HepG2 (cell line): ENCODE measurements around the gene CNTRL. TPM values are rescaled to one million over a fixed set of nuclear protein-coding genes. Genes with fewer than 3 reads are reported as not detected.
A peak's percentile ranks its signal among the peaks of the same experiment; 100 is the strongest.

Source experiments
- IRF2 ChIP-seq: IDR thresholded peaks from 2 replicates; pipeline ENCODE4 v1.6.1; 2018; ENCODE audit warnings: missing genetic modification reagents, missing compliant biosample characterization
- KLF16 ChIP-seq, 2 experiments: sonication (generic) in 1 of 2; formaldehyde crosslinking in 1 of 2; IDR thresholded peaks; 2 replicates each; pipeline versions ENCODE4 v1.6.1 to v1.8.0; 2016 to 2023; ENCODE audit warnings: missing genetic modification reagents in 2 of 2, missing compliant biosample characterization in 1 of 2
- SMAD9 ChIP-seq: sonication (generic); formaldehyde crosslinking; IDR thresholded peaks from 2 replicates; pipeline ENCODE4 v1.5.1; 2020; ENCODE audit warnings: mild to moderate bottlenecking, missing genetic modification reagents
- SOX6 ChIP-seq, 2 experiments: fragments of 450-650 bp in 1 of 2; sonication (generic) in 1 of 2; formaldehyde crosslinking in 1 of 2; IDR thresholded peaks; 2 replicates each; pipeline versions ENCODE4 v1.4.0 to v1.6.1; 2017 to 2020; ENCODE audit warnings: antibody characterized with exemption in 1 of 2, mild to moderate bottlenecking in 1 of 2, missing genetic modification reagents in 1 of 2
- SP140L ChIP-seq: sonication (generic); formaldehyde crosslinking; IDR thresholded peaks from 2 replicates; pipeline ENCODE4 v1.4.0; 2020; ENCODE audit warnings: missing genetic modification reagents, borderline replicate concordance
- ZHX1 ChIP-seq: sonication (generic); formaldehyde crosslinking; IDR thresholded peaks from 2 replicates; pipeline ENCODE4 v1.8.1; 2022; ENCODE audit warnings: low read depth, mild to moderate bottlenecking, missing genetic modification reagents
- ZMYM2 ChIP-seq: sonication (generic); formaldehyde crosslinking; IDR thresholded peaks from 2 replicates; pipeline ENCODE4 v1.8.0; 2022; ENCODE audit warnings: mild to moderate bottlenecking, missing genetic modification reagents
- ZNF644 ChIP-seq: IDR thresholded peaks from 2 replicates; pipeline ENCODE4 v1.6.1; 2016; ENCODE audit warnings: low read depth
- polyA plus RNA-seq, 8 experiments: library from polyadenylated mRNA; depleted of rRNA in 3 of 8; stranded (reverse) in 7 of 8; unstranded in 1 of 8; fragments of >200 nt; fragmentation: Illumina TruSeq in 4 of 8; extraction: Trizol in 4 of 8; gene quantifications; 2 replicates each; pipeline versions ENCODE4 v1.2.1 to v1.2.3, GENCODE V29; 2011 to 2016; ENCODE audit warnings: low read depth in 4 of 8, missing spikeins in 1 of 8, mixed read lengths in 1 of 8; ENCODE audit not compliant: insufficient read depth in 1 of 8
- total RNA-seq, 5 experiments: library from RNA; depleted of rRNA; stranded (reverse); fragments of >200 nt; fragmentation: Illumina TruSeq; extraction: Trizol; gene quantifications; 2 replicates each; pipeline ENCODE4 v1.2.3, GENCODE V29; 2016; ENCODE audit warnings: low read depth in 1 of 5
- TF ChIP-seq, protein P1 (sequence below): IDR thresholded peaks from 2 replicates; pipeline ENCODE4 v1.4.0; 2020; ENCODE audit warnings: mild to moderate bottlenecking, missing genetic modification reagents
- TF ChIP-seq, protein P2 (sequence below): sonication (generic); formaldehyde crosslinking; IDR thresholded peaks from 2 replicates; pipeline ENCODE4 v1.4.0; 2020; ENCODE audit warnings: missing genetic modification reagents
- TF ChIP-seq, protein P3 (sequence below): sonication (generic); formaldehyde crosslinking; conservative IDR thresholded peaks from 2 replicates; pipeline ENCODE4 v1.4.0; 2020; ENCODE audit warnings: mild to moderate bottlenecking, missing genetic modification reagents, moderate library complexity

The CNTRL gene
- total and polyA plus RNA-seq, 2 of the 13 experiments (the other 11 are each of a cell fraction or from before 2014, with no cell fraction given): 7.5 to 11.8 TPM

DNA sequence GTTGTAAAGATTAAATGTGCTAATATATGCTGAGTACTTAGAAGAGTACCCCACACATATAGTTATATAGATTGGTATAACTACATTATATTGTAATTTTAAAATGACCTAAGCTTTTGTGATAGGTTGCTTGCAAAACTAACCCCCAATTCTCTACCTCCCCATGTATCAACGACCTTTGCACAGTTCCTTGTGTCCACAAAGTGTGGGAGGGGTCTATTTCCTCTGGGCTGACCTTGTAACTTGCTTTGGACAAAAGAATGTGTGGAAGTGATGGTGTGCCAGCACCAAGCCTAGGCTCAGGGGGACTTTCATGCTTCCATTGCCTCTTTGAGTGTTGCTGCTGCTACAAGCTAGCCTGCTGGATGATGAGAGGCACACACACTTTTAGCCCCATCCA lies 45.3 kb upstream of the CNTRL start (continued):
- TF ChIP-seq, protein P1, sequence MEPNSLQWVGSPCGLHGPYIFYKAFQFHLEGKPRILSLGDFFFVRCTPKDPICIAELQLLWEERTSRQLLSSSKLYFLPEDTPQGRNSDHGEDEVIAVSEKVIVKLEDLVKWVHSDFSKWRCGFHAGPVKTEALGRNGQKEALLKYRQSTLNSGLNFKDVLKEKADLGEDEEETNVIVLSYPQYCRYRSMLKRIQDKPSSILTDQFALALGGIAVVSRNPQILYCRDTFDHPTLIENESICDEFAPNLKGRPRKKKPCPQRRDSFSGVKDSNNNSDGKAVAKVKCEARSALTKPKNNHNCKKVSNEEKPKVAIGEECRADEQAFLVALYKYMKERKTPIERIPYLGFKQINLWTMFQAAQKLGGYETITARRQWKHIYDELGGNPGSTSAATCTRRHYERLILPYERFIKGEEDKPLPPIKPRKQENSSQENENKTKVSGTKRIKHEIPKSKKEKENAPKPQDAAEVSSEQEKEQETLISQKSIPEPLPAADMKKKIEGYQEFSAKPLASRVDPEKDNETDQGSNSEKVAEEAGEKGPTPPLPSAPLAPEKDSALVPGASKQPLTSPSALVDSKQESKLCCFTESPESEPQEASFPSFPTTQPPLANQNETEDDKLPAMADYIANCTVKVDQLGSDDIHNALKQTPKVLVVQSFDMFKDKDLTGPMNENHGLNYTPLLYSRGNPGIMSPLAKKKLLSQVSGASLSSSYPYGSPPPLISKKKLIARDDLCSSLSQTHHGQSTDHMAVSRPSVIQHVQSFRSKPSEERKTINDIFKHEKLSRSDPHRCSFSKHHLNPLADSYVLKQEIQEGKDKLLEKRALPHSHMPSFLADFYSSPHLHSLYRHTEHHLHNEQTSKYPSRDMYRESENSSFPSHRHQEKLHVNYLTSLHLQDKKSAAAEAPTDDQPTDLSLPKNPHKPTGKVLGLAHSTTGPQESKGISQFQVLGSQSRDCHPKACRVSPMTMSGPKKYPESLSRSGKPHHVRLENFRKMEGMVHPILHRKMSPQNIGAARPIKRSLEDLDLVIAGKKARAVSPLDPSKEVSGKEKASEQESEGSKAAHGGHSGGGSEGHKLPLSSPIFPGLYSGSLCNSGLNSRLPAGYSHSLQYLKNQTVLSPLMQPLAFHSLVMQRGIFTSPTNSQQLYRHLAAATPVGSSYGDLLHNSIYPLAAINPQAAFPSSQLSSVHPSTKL (CRISPR knock-in tag): 0 out of 2 replicates have a peak, but pooled peaks have one; percentile 21
- 0 out of 2 replicates have a peak, but pooled peaks have one; percentile 19 for TF ChIP-seq ZMYM2 (CRISPR knock-in tag)
- TF ChIP-seq ZHX1 (CRISPR knock-in tag): no peak
- TF ChIP-seq, protein P2, sequence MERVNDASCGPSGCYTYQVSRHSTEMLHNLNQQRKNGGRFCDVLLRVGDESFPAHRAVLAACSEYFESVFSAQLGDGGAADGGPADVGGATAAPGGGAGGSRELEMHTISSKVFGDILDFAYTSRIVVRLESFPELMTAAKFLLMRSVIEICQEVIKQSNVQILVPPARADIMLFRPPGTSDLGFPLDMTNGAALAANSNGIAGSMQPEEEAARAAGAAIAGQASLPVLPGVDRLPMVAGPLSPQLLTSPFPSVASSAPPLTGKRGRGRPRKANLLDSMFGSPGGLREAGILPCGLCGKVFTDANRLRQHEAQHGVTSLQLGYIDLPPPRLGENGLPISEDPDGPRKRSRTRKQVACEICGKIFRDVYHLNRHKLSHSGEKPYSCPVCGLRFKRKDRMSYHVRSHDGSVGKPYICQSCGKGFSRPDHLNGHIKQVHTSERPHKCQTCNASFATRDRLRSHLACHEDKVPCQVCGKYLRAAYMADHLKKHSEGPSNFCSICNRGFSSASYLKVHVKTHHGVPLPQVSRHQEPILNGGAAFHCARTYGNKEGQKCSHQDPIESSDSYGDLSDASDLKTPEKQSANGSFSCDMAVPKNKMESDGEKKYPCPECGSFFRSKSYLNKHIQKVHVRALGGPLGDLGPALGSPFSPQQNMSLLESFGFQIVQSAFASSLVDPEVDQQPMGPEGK: peak; percentile 65
- TF ChIP-seq, protein P3, sequence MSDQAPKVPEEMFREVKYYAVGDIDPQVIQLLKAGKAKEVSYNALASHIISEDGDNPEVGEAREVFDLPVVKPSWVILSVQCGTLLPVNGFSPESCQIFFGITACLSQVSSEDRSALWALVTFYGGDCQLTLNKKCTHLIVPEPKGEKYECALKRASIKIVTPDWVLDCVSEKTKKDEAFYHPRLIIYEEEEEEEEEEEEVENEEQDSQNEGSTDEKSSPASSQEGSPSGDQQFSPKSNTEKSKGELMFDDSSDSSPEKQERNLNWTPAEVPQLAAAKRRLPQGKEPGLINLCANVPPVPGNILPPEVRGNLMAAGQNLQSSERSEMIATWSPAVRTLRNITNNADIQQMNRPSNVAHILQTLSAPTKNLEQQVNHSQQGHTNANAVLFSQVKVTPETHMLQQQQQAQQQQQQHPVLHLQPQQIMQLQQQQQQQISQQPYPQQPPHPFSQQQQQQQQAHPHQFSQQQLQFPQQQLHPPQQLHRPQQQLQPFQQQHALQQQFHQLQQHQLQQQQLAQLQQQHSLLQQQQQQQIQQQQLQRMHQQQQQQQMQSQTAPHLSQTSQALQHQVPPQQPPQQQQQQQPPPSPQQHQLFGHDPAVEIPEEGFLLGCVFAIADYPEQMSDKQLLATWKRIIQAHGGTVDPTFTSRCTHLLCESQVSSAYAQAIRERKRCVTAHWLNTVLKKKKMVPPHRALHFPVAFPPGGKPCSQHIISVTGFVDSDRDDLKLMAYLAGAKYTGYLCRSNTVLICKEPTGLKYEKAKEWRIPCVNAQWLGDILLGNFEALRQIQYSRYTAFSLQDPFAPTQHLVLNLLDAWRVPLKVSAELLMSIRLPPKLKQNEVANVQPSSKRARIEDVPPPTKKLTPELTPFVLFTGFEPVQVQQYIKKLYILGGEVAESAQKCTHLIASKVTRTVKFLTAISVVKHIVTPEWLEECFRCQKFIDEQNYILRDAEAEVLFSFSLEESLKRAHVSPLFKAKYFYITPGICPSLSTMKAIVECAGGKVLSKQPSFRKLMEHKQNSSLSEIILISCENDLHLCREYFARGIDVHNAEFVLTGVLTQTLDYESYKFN: no peak
- TF ChIP-seq SMAD9 (CRISPR knock-in tag): no peak
- no peak for TF ChIP-seq SP140L (CRISPR knock-in tag)
- TF ChIP-seq ZNF644 (CRISPR knock-in tag): 0 out of 2 replicates have a peak, but pooled peaks have one; percentile 21
- TF ChIP-seq IRF2 (CRISPR knock-in tag): no peak
- no peak for TF ChIP-seq SOX6 (IDR thresholded peaks at IDR 0.05)
- TF ChIP-seq SOX6 (CRISPR knock-in tag; IDR thresholded peaks at IDR 0.05): peak; percentile 64; the same call in 1 of the 2 replicates
- no peak for TF ChIP-seq KLF16 (CRISPR knock-in tag; IDR thresholded peaks at IDR 0.05)
